ENCODE data around the gene PDZD2.

GRCh38 chr5:31941151-31941755 lies 302.3 kb downstream of the PDZD2 start:
- TF ChIP-seq CTCF (IDR thresholded peaks at IDR 0.05; ENCODE audit: low read depth, low read length), result no peak
- no peak for TF ChIP-seq EZH2phosphoT487 (IDR thresholded peaks at IDR 0.05; ENCODE audit: low read depth)

Measured in OCI-LY3 (cell line).